ENCODE data around the gene RND1. TPM values are rescaled to one million over a fixed set of nuclear protein-coding genes. Genes with fewer than 3 reads are reported as not detected.
"Not testable (repeated sequence)": the region's sequence is repeated elsewhere in the genome, so short reads cannot be mapped to it uniquely, and the experiment has no call there.

Gene RND1
- total RNA-seq, 2 experiments from 2014 or later = 7.3 to 13.9 TPM

GRCh38 chr12:48863291-48863690 is 2.4 kb downstream of the RND1 start:
- BruUV-seq (replicated peaks) = no TSS peak
- ChIA-PET CTCF (ENCODE audit: unreplicated experiment) (no interaction called here), POLR2A (interaction anchor here (0.5 to 1.0 kb wide), 2 partner anchors 10 to 21 kb away, joined by 3 to 4 read pairs; no protein-coding TSS in a partner anchor)
- Histone ChIP-seq H2AFZ (ENCODE audit: low read length) (no peak overlapping the region), H3K36me3 (ENCODE audit: insufficient read depth, low read length) (peaks cover 25% of the 10 kb centered on the region), H3K79me2 (ENCODE audit: insufficient read depth, low read depth, low read length) (no peaks in the 10 kb centered on the region), H3K4me2 (ENCODE audit: low read length) (peak overlapping the region; percentile 93), H3K9me3 (ENCODE audit: low read length) (no peaks in the 10 kb centered on the region), H3K27ac (ENCODE audit: low read depth, low read length, poor library complexity, severe bottlenecking) (no peak overlapping the region), H3K4me3 (ENCODE audit: low read depth, low read length, poor library complexity, severe bottlenecking) (peak overlapping the region; percentile 86), H4K20me1 (ENCODE audit: insufficient read depth, low read length) (0 out of 2 replicates have a peak, but pooled peaks cover 14% of the 10 kb centered on the region), H3K9me2 (ENCODE audit: insufficient read depth, low read length) (no peaks in the 10 kb centered on the region), H3K4me1 (ENCODE audit: insufficient read depth, low read length, poor library complexity, severe bottlenecking) (peaks cover 41% of the 10 kb centered on the region)
- no peak for DNase-seq (ENCODE audit: low spot score)
- TF ChIP-seq CTCF (conservative IDR thresholded peaks at IDR 0.05; ENCODE audit: low read length) (no peak), EZH2phosphoT487 (IDR thresholded peaks at IDR 0.05; ENCODE audit: borderline replicate concordance, low read depth, low read length) (no peak)
- intact Hi-C loops (cut with micrococcal nuclease; ENCODE audit: unreplicated experiment) = no loop called here

GRCh38 chr12:48862760-48863159 is 2.9 kb downstream of the RND1 start:
- intact Hi-C loops (cut with micrococcal nuclease; ENCODE audit: unreplicated experiment) = no loop called here
- TF ChIP-seq EZH2phosphoT487 (IDR thresholded peaks at IDR 0.05; ENCODE audit: borderline replicate concordance, low read depth, low read length) (no peak), CTCF (conservative IDR thresholded peaks at IDR 0.05; ENCODE audit: low read length) (no peak)
- Histone ChIP-seq H3K79me2 (ENCODE audit: insufficient read depth, low read depth, low read length) (no peaks in the 10 kb centered on the region), H2AFZ (ENCODE audit: low read length) (no peak overlapping the region), H3K4me3 (ENCODE audit: low read depth, low read length, poor library complexity, severe bottlenecking) (no peak overlapping the region), H4K20me1 (ENCODE audit: insufficient read depth, low read length) (0 out of 2 replicates have a peak, but pooled peaks cover 14% of the 10 kb centered on the region), H3K9me2 (ENCODE audit: insufficient read depth, low read length) (no peaks in the 10 kb centered on the region), H3K36me3 (ENCODE audit: insufficient read depth, low read length) (peaks cover 30% of the 10 kb centered on the region), H3K9me3 (ENCODE audit: low read length) (no peaks in the 10 kb centered on the region), H3K4me2 (ENCODE audit: low read length) (no peak overlapping the region), H3K4me1 (ENCODE audit: insufficient read depth, low read length, poor library complexity, severe bottlenecking) (peaks cover 46% of the 10 kb centered on the region), H3K27ac (ENCODE audit: low read depth, low read length, poor library complexity, severe bottlenecking) (no peak overlapping the region)
- CTCF ChIA-PET (ENCODE audit: unreplicated experiment) = no interaction called here
- BruUV-seq (replicated peaks) = no TSS peak
- no peak for DNase-seq (ENCODE audit: low spot score)
- POLR2A ChIA-PET = interaction anchor here (0.5 to 1.0 kb wide), 2 partner anchors 9 to 21 kb away, joined by 3 to 4 read pairs; no protein-coding TSS in a partner anchor

- Histone ChIP-seq H3K36me3 (ENCODE audit: insufficient read depth, low read length) (peaks cover 38% of the 10 kb centered on the region), H3K27ac (ENCODE audit: low read depth, low read length, poor library complexity, severe bottlenecking) (peak overlapping the region; percentile 1), H4K20me1 (ENCODE audit: insufficient read depth, low read length) (0 out of 2 replicates have a peak, but pooled peaks cover 14% of the 10 kb centered on the region), H3K79me2 (ENCODE audit: insufficient read depth, low read depth, low read length) (no peaks in the 10 kb centered on the region), H3K4me1 (ENCODE audit: insufficient read depth, low read length, poor library complexity, severe bottlenecking) (peaks cover 58% of the 10 kb centered on the region), H2AFZ (ENCODE audit: low read length) (no peak overlapping the region), H3K4me2 (ENCODE audit: low read length) (peak overlapping the region; percentile 7; the same call in 1 of the 2 replicates), H3K9me2 (ENCODE audit: insufficient read depth, low read length) (no peaks in the 10 kb centered on the region), H3K4me3 (ENCODE audit: low read depth, low read length, poor library complexity, severe bottlenecking) (no peak overlapping the region), H3K9me3 (ENCODE audit: low read length) (no peaks in the 10 kb centered on the region)
- ChIA-PET POLR2A (no interaction called here), CTCF (ENCODE audit: unreplicated experiment) (no interaction called here)
- intact Hi-C loops (cut with micrococcal nuclease; ENCODE audit: unreplicated experiment) = no loop called here
- no peak for DNase-seq (ENCODE audit: low spot score)
- TF ChIP-seq CTCF (conservative IDR thresholded peaks at IDR 0.05; ENCODE audit: low read length) (no peak), EZH2phosphoT487 (IDR thresholded peaks at IDR 0.05; ENCODE audit: borderline replicate concordance, low read depth, low read length) (no peak)
- no TSS peak for BruUV-seq (replicated peaks)
Measured at GRCh38 chr12:48861111-48861510, 4.6 kb downstream of the RND1 start.

- H3K79me2 ChIP-seq (ENCODE audit: insufficient read depth, low read depth, low read length); H3K9me3 ChIP-seq (ENCODE audit: low read length); H3K9me2 ChIP-seq (ENCODE audit: insufficient read depth, low read length); H3K4me3 ChIP-seq (ENCODE audit: low read depth, low read length, poor library complexity, severe bottlenecking); H2AFZ ChIP-seq (ENCODE audit: low read length); intact Hi-C loops (cut with micrococcal nuclease; ENCODE audit: unreplicated experiment); BruUV-seq (replicated peaks); H3K4me2 ChIP-seq (ENCODE audit: low read length); DNase-seq (ENCODE audit: low spot score): not testable (repeated sequence)
- ChIA-PET POLR2A (interaction anchor here (0.6 to 0.9 kb wide), 5 partner anchors 9 to 980 kb away, joined by 3 to 8 read pairs (median 3); no protein-coding TSS in a partner anchor), CTCF (ENCODE audit: unreplicated experiment) (interaction anchor here (0.7 to 0.9 kb wide), 2 partner anchors 30 to 107 kb away, joined by 3 to 4 read pairs; no protein-coding TSS in a partner anchor)
- H3K4me1 ChIP-seq (ENCODE audit: insufficient read depth, low read length, poor library complexity, severe bottlenecking) = peaks cover 55% of the 10 kb centered on the region
- peak overlapping the region; percentile 1 for H3K27ac ChIP-seq (ENCODE audit: low read depth, low read length, poor library complexity, severe bottlenecking)
- H4K20me1 ChIP-seq (ENCODE audit: insufficient read depth, low read length) = 0 out of 2 replicates have a peak, but pooled peaks cover 14% of the 10 kb centered on the region
- H3K36me3 ChIP-seq (ENCODE audit: insufficient read depth, low read length) = peaks cover 38% of the 10 kb centered on the region
Measured at GRCh38 chr12:48860236-48860635, 5.4 kb downstream of the RND1 start.
